ENCODE data around the gene PLEKHA5.

DNA sequence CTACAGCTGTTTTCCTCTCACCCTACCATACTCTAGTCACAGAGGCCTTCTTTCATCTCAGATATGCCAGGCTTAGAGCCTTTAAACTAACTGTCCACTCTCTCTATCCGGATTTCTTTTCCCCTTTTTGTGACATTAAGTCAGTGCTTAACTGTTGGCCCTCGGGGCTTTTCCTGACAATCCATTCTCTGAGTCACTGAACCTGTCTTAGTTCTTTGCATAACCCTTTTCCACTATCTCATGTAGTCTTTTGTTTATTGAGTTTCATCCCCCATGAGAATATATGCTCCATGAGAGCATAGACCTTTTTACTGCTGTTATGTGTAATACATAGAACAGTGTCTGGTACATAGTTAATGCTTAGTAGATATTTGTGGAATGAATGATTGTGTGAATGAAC lies 68.7 kb downstream of the PLEKHA5 start:
- TF ChIP-seq CTCF (IDR thresholded peaks at IDR 0.05) (no peak), POLR2A (IDR thresholded peaks at IDR 0.05) (no peak)

Data from Peyer's patch (tissue), 4 donors.